HepG2 (cell line): ENCODE data around the gene RBBP6. TPM values are rescaled to one million over a fixed set of nuclear protein-coding genes. Genes with fewer than 3 reads are reported as not detected.

Source experiments
- ATAC-seq: fragments of 200-7000 bp; cut with Tn5 transposase; 3 replicates; pipeline ENCODE4 v1.9.1; 2020; ENCODE audit warnings: mild to moderate bottlenecking, moderate library complexity
- BruUV-seq: library from RNA; stranded (reverse); fragments of 400-500 nt; replicated peaks from 2 replicates; lab custom pipeline; 2021; lab: Mats Ljungman, UMichigan
- CTCF ChIA-PET: fragments of 300-600 bp; formaldehyde crosslinking; extraction: SDS; loops from one replicate; lab custom pipeline; 2021; ENCODE audit warnings: low total read pairs, inconsistent platforms, low intra/inter-chr PET ratio; lab: Yijun Ruan, JAX
- POLR2A ChIA-PET: fragments of 350-600 bp; sonication (Branson Sonifier 250); formaldehyde crosslinking; loops from one replicate; lab custom pipeline; 2020; ENCODE audit warnings: antibody characterized with exemption, inconsistent platforms; lab: Yijun Ruan, JAX
- DNase-seq: peaks from one replicate; pipeline ENCODE4 v3.0.0-alpha.2; 2015; ENCODE audit warnings: low spot score
- FAIRE-seq: peaks from 3 replicates; lab custom pipeline; 2011; peaks lifted over from hg19 to GRCh38; lab: Jason Lieb, UNC
- H2AFZ ChIP-seq: one replicate; pipeline ENCODE4 v1.6.1; 2011; ENCODE audit warnings: low read length, inconsistent platforms
- H3K27ac ChIP-seq: fragments of 300-600 bp; 3 replicates; pipeline ENCODE4 v1.8.0; 2011; ENCODE audit warnings: mixed run types, mild to moderate bottlenecking, mixed read lengths, low read length, inconsistent platforms; ENCODE audit not compliant: insufficient read depth; ENCODE audit errors: extremely low read length
- H3K27me3 ChIP-seq, 2 experiments: fragments of 200-600 bp in 1 of 2; 2 replicates in 1 of 2; 3 replicates in 1 of 2; pipeline versions ENCODE4 v1.6.0 to v1.8.0; 2011; ENCODE audit warnings: low read length in 2 of 2, mild to moderate bottlenecking in 2 of 2, moderate library complexity in 2 of 2, inconsistent platforms in 1 of 2; ENCODE audit not compliant: insufficient read depth in 2 of 2, control insufficient read depth in 1 of 2
- H3K36me3 ChIP-seq, 2 experiments: fragments of 200-600 bp in 1 of 2; replicated peaks in 1 of 2; 2 replicates in 1 of 2; 3 replicates in 1 of 2; pipeline versions ENCODE4 v1.5.1 to v1.8.0; 2011; ENCODE audit warnings: low read length in 2 of 2, inconsistent platforms in 1 of 2; ENCODE audit not compliant: insufficient read depth in 2 of 2, control insufficient read depth in 1 of 2
- H3K4me1 ChIP-seq: 2 replicates; pipeline ENCODE4 v1.5.1; 2012; ENCODE audit warnings: low read length, inconsistent platforms; ENCODE audit not compliant: insufficient read depth
- H3K4me2 ChIP-seq: 2 replicates; pipeline ENCODE4 v1.6.0; 2011; ENCODE audit warnings: low read depth, low read length, inconsistent platforms
- H3K4me3 ChIP-seq, 3 experiments: fragments of 200-600 bp in 1 of 3; sonication (generic), shearing (Covaris generic) in 1 of 3; replicated peaks in 1 of 3; 2 replicates each; pipeline ENCODE4 v1.5.1; 2011 to 2016; ENCODE audit warnings: low read length in 3 of 3, inconsistent platforms in 2 of 3, low read depth in 2 of 3, mild to moderate bottlenecking in 2 of 3, control low read depth in 1 of 3, mixed read lengths in 1 of 3; ENCODE audit not compliant: insufficient read depth in 1 of 3
- H3K79me2 ChIP-seq: one replicate; pipeline ENCODE4 v1.6.1; 2011; ENCODE audit warnings: low read length, inconsistent platforms; ENCODE audit not compliant: insufficient read depth
- H3K9ac ChIP-seq: 2 replicates; pipeline ENCODE4 v1.6.0; 2011; ENCODE audit warnings: mild to moderate bottlenecking, low read depth, low read length, inconsistent platforms; ENCODE audit not compliant: insufficient read depth
- H3K9me3 ChIP-seq: 2 replicates; pipeline ENCODE4 v1.5.1; 2012; ENCODE audit warnings: mild to moderate bottlenecking, low read length
- H4K20me1 ChIP-seq: 2 replicates; pipeline ENCODE4 v1.6.0; 2011; ENCODE audit warnings: inconsistent platforms, mild to moderate bottlenecking, low read length, moderate library complexity; ENCODE audit not compliant: insufficient read depth
- ERF ChIP-seq: IDR thresholded peaks from 2 replicates; pipeline ENCODE4 v1.6.1; 2018; ENCODE audit warnings: missing biosample characterization, missing genetic modification reagents
- KLF6 ChIP-seq: IDR thresholded peaks from 2 replicates; pipeline ENCODE4 v1.8.0; 2016; ENCODE audit warnings: missing biosample characterization, missing genetic modification reagents
- PAX8 ChIP-seq: sonication (generic); formaldehyde crosslinking; IDR thresholded peaks from 2 replicates; pipeline ENCODE4 v1.8.0; 2022; ENCODE audit warnings: mild to moderate bottlenecking, missing genetic modification reagents, borderline replicate concordance
- RBAK ChIP-seq: sonication (generic); formaldehyde crosslinking; IDR thresholded peaks from 2 replicates; pipeline ENCODE4 v1.5.1; 2020; ENCODE audit warnings: mild to moderate bottlenecking, missing genetic modification reagents
- TEAD2 ChIP-seq: sonication (generic); formaldehyde crosslinking; IDR thresholded peaks from 2 replicates; pipeline ENCODE4 v1.9.0; 2021; ENCODE audit warnings: missing genetic modification reagents
- ZC3H4 ChIP-seq: sonication (generic); formaldehyde crosslinking; IDR thresholded peaks from 2 replicates; pipeline ENCODE4 v1.4.0; 2020; ENCODE audit warnings: missing genetic modification reagents, borderline replicate concordance
- ZFP36L1 ChIP-seq: sonication (generic); formaldehyde crosslinking; IDR thresholded peaks from 2 replicates; pipeline ENCODE4 v1.8.0; 2022; ENCODE audit warnings: mild to moderate bottlenecking, missing genetic modification reagents, moderate library complexity
- ZMYM4 ChIP-seq: sonication (generic); formaldehyde crosslinking; IDR thresholded peaks from 2 replicates; pipeline ENCODE4 v1.8.1; 2023; ENCODE audit warnings: mild to moderate bottlenecking, missing genetic modification reagents
- ZNF274 ChIP-seq: sonication (generic); formaldehyde crosslinking; IDR thresholded peaks from 2 replicates; pipeline ENCODE4 v1.5.1; 2020; ENCODE audit warnings: mild to moderate bottlenecking, missing genetic modification reagents
- ZNF329 ChIP-seq: sonication (generic); formaldehyde crosslinking; IDR thresholded peaks from 2 replicates; pipeline ENCODE4 v1.9.0; 2021; ENCODE audit warnings: low read depth, mild to moderate bottlenecking, missing genetic modification reagents
- ZNF354B ChIP-seq: sonication (generic); formaldehyde crosslinking; IDR thresholded peaks from 2 replicates; pipeline ENCODE4 v1.8.0; 2022; ENCODE audit warnings: mild to moderate bottlenecking, missing genetic modification reagents
- ZNF552 ChIP-seq: sonication (generic); formaldehyde crosslinking; IDR thresholded peaks from 2 replicates; pipeline ENCODE4 v1.9.0; 2022; ENCODE audit warnings: missing genetic modification reagents, mild to moderate bottlenecking, borderline replicate concordance
- ZNF788 ChIP-seq: sonication (generic); formaldehyde crosslinking; IDR thresholded peaks from 2 replicates; pipeline ENCODE4 v1.5.0; 2020; ENCODE audit warnings: mild to moderate bottlenecking, missing genetic modification reagents, borderline replicate concordance
- WGBS: methylation state at CpG from one replicate; pipeline ENCODE4 v1.1.6; 2017; ENCODE audit warnings: low lambda C conversion rate; 5-methylcytosine and 5-hydroxymethylcytosine counted together
- in situ Hi-C: cut with HindIII; loops from 2 replicates; pipeline ENCODE4 v1.10.0; 2017; ENCODE audit warnings: low pct_unique_long_range_greater_than_20kb; ENCODE audit not compliant: extremely low pct_ligation_motif_present
- intact Hi-C: fragments of 100-400 bp; cut with micrococcal nuclease; formaldehyde crosslinking; loops from one replicate; pipeline ENCODE4 v1.10.0; 2022; ENCODE audit not compliant: unreplicated experiment
- polyA plus RNA-seq, 8 experiments: library from polyadenylated mRNA; depleted of rRNA in 3 of 8; stranded (reverse) in 7 of 8; unstranded in 1 of 8; fragments of >200 nt; fragmentation: Illumina TruSeq in 4 of 8; extraction: Trizol in 4 of 8; gene quantifications; 2 replicates each; pipeline versions ENCODE4 v1.2.1 to v1.2.3, GENCODE V29; 2011 to 2016; ENCODE audit warnings: low read depth in 4 of 8, missing spikeins in 1 of 8, mixed read lengths in 1 of 8; ENCODE audit not compliant: insufficient read depth in 1 of 8
- total RNA-seq, 5 experiments: library from RNA; depleted of rRNA; stranded (reverse); fragments of >200 nt; fragmentation: Illumina TruSeq; extraction: Trizol; gene quantifications; 2 replicates each; pipeline ENCODE4 v1.2.3, GENCODE V29; 2016; ENCODE audit warnings: low read depth in 1 of 5
- TF ChIP-seq, protein P1 (sequence below): sonication (generic); formaldehyde crosslinking; IDR thresholded peaks from 2 replicates; pipeline ENCODE4 v1.4.0; 2020; ENCODE audit warnings: missing genetic modification reagents
- TF ChIP-seq, protein P2 (sequence below): sonication (generic); formaldehyde crosslinking; IDR thresholded peaks from 2 replicates; pipeline ENCODE4 v1.8.1; 2022; ENCODE audit warnings: low read depth, mild to moderate bottlenecking, missing genetic modification reagents
- TF ChIP-seq, protein P3 (sequence below): sonication (generic); formaldehyde crosslinking; IDR thresholded peaks from 2 replicates; pipeline ENCODE4 v1.4.0; 2020; ENCODE audit warnings: mild to moderate bottlenecking, missing genetic modification reagents

Gene RBBP6
- total and polyA plus RNA-seq, 2 of the 13 experiments (the other 11 are each of a cell fraction or from before 2014, with no cell fraction given): 37.1 to 70.9 TPM

DNA sequence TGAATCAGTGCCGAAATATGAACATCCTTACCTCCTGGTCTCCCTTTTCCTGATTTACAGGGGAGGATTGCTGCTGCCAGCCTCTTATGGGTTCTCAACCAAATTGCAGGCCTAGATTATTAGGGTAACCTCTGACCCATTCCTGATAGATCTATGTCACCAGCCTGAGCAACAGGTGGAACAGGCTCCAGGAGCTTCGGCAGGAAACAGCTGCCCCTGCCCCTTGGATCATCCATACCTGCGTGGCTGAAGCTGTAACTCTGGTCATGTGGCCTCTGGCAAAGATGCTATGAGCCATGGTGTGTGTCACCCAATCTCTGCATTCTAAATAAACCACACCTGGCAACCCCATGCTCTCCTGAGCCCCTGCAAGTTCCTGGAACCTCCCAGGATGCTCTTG lies 18.4 kb upstream of the RBBP6 start:
- no peak overlapping the region for H3K9ac ChIP-seq
- H3K36me3 ChIP-seq: no peaks in the 10 kb centered on the region
- H3K4me1 ChIP-seq: peaks cover 37% of the 10 kb centered on the region
- no TSS peak for BruUV-seq
- CTCF ChIA-PET: no interaction called here
- H4K20me1 ChIP-seq: no peaks in the 10 kb centered on the region
- no peaks in the 10 kb centered on the region for H3K79me2 ChIP-seq
- H3K4me2 ChIP-seq: no peak overlapping the region
- no peak for ATAC-seq
- peaks cover 0 to 8% of the 10 kb centered on the region in 2 experiments; a peak in 3 of 5 replicates for H3K27me3 ChIP-seq
- no peak overlapping the region for H3K27ac ChIP-seq
- H3K9me3 ChIP-seq: no peaks in the 10 kb centered on the region
- POLR2A ChIA-PET: interaction anchor here (1.6 kb wide), 1 partner anchor 15 kb away, joined by 3 read pairs; no protein-coding TSS in a partner anchor
- no peak for FAIRE-seq
- no peak overlapping the region for H3K4me3 ChIP-seq
- no peak for TF ChIP-seq ZFP36L1 (CRISPR knock-in tag)
- no peak for TF ChIP-seq PAX8
- TF ChIP-seq, protein P1, sequence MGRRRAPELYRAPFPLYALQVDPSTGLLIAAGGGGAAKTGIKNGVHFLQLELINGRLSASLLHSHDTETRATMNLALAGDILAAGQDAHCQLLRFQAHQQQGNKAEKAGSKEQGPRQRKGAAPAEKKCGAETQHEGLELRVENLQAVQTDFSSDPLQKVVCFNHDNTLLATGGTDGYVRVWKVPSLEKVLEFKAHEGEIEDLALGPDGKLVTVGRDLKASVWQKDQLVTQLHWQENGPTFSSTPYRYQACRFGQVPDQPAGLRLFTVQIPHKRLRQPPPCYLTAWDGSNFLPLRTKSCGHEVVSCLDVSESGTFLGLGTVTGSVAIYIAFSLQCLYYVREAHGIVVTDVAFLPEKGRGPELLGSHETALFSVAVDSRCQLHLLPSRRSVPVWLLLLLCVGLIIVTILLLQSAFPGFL (CRISPR knock-in tag): no peak
- no peak for TF ChIP-seq ZNF329 (CRISPR knock-in tag)
- no peak for TF ChIP-seq ZC3H4 (CRISPR knock-in tag)
- no peak for DNase-seq
- in situ Hi-C loops: loop anchor here (10.0 kb wide), 1 partner anchor 164 kb away; no protein-coding TSS in a partner anchor
- 60% methylated on average over 3 of the region's 3 CpGs for WGBS
- H2AFZ ChIP-seq: no peak overlapping the region
- intact Hi-C loops: no loop called here

DNA sequence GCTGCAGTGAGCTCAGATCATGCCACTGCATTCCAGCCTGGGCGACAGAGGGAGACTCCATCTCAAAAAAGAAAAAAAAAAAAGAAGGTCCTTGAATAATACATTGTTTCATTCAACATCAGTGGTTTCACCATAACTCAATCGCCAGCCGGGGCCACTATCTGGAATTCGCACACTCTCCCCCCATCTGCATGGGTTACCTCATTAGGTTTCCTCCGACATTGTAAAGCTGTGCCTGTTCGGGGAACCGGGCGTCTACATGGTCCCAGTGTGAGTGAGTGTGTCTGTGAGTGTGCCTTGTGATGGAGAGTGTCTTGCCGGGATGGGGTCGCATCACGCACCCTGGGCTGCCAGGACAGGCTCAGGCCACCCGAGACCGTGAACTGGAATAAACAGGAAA lies 16.6 kb upstream of the RBBP6 start:
- POLR2A ChIA-PET: no interaction called here
- in situ Hi-C loops: loop anchor here (10.0 kb wide), 1 partner anchor 162 kb away; no protein-coding TSS in a partner anchor
- TF ChIP-seq ZNF274 (CRISPR knock-in tag) (no peak), TEAD2 (CRISPR knock-in tag) (no peak), ZMYM4 (CRISPR knock-in tag) (no peak), ERF (CRISPR knock-in tag) (no peak), RBAK (CRISPR knock-in tag) (no peak), ZNF788 (CRISPR knock-in tag) (no peak), ZNF552 (CRISPR knock-in tag) (no peak), KLF6 (CRISPR knock-in tag) (no peak), ZNF354B (CRISPR knock-in tag) (no peak)
- TF ChIP-seq, protein P2, sequence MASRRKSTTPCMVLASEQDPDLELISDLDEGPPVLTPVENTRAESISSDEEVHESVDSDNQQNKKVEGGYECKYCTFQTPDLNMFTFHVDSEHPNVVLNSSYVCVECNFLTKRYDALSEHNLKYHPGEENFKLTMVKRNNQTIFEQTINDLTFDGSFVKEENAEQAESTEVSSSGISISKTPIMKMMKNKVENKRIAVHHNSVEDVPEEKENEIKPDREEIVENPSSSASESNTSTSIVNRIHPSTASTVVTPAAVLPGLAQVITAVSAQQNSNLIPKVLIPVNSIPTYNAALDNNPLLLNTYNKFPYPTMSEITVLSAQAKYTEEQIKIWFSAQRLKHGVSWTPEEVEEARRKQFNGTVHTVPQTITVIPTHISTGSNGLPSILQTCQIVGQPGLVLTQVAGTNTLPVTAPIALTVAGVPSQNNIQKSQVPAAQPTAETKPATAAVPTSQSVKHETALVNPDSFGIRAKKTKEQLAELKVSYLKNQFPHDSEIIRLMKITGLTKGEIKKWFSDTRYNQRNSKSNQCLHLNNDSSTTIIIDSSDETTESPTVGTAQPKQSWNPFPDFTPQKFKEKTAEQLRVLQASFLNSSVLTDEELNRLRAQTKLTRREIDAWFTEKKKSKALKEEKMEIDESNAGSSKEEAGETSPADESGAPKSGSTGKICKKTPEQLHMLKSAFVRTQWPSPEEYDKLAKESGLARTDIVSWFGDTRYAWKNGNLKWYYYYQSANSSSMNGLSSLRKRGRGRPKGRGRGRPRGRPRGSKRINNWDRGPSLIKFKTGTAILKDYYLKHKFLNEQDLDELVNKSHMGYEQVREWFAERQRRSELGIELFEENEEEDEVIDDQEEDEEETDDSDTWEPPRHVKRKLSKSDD (CRISPR knock-in tag): no peak
- TF ChIP-seq, protein P3, sequence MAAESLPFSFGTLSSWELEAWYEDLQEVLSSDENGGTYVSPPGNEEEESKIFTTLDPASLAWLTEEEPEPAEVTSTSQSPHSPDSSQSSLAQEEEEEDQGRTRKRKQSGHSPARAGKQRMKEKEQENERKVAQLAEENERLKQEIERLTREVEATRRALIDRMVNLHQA (CRISPR knock-in tag): no peak

More for the DNA sequence above, 16.6 kb upstream of the RBBP6 start:
- BruUV-seq: no TSS peak
- Histone ChIP-seq H3K4me2 (no peak overlapping the region), H3K9ac (no peak overlapping the region), H3K27me3 (peaks cover 0 to 8% of the 10 kb centered on the region in 2 experiments; a peak in 3 of 5 replicates), H3K79me2 (no peaks in the 10 kb centered on the region), H4K20me1 (no peaks in the 10 kb centered on the region), H3K4me1 (peaks cover 33% of the 10 kb centered on the region), H3K4me3 (no peak overlapping the region), H2AFZ (no peak overlapping the region), H3K36me3 (no peaks in the 10 kb centered on the region), H3K27ac (no peak overlapping the region), H3K9me3 (no peaks in the 10 kb centered on the region)
- DNase-seq (no peak), FAIRE-seq (no peak), ATAC-seq (no peak)
- intact Hi-C loops: no loop called here
- CTCF ChIA-PET: no interaction called here
- WGBS: 69% methylated on average over 13 of the region's 13 CpGs
